OCI-LY3 (cell line): ENCODE measurements around the gene EIF2A.
A peak's percentile ranks its signal among the peaks of the same experiment; 100 is the strongest.

ENCODE experiments used
- H2AFZ ChIP-seq: fragments of 200-600, 300-600 bp; shearing (Covaris generic); 2 replicates; pipeline ENCODE4 v1.6.0; 2014; ENCODE audit warnings: antibody characterized with exemption, low read depth, low read length
- H3K27ac ChIP-seq: fragments of 200-600, 300-600 bp; sonication (generic); 2 replicates; pipeline ENCODE4 v1.5.1; 2014; ENCODE audit warnings: mild to moderate bottlenecking, low read length, moderate library complexity, mixed read lengths
- H3K27me3 ChIP-seq: fragments of 200-600, 300-600 bp; sonication (generic); 2 replicates; pipeline ENCODE4 v1.6.1; 2014; ENCODE audit warnings: low read depth, low read length, mixed read lengths
- H3K36me3 ChIP-seq: fragments of 200-600, 300-600 bp; sonication (generic); replicated peaks from 2 replicates; pipeline ENCODE3; 2014; ENCODE audit warnings: low read depth, low read length, mixed read lengths
- H3K4me1 ChIP-seq: fragments of 300-600, 200-600 bp; sonication (generic); 2 replicates; pipeline ENCODE4 v1.6.1; 2014; ENCODE audit warnings: low read length, mixed read lengths
- H3K4me2 ChIP-seq: fragments of 200-600, 300-600 bp; sonication (generic); 2 replicates; pipeline ENCODE4 v1.6.1; 2014; ENCODE audit warnings: low read length, mixed read lengths
- H3K4me3 ChIP-seq: fragments of 300-600, 200-600 bp; sonication (generic); 2 replicates; pipeline ENCODE4 v1.5.1; 2014; ENCODE audit warnings: antibody characterized with exemption, mild to moderate bottlenecking, low read length, moderate library complexity
- H3K79me2 ChIP-seq: fragments of 300-600, 200-600 bp; shearing (Covaris generic); 2 replicates; pipeline ENCODE4 v1.6.1; 2014; ENCODE audit warnings: mild to moderate bottlenecking, low read length, mixed read lengths
- H3K9ac ChIP-seq: fragments of 300-600, 200-600 bp; shearing (Covaris generic); 2 replicates; pipeline ENCODE4 v1.6.0; 2014; ENCODE audit warnings: mild to moderate bottlenecking, low read length, moderate library complexity
- H3K9me3 ChIP-seq: fragments of 200-600, 300-600 bp; shearing (Covaris generic); 2 replicates; pipeline ENCODE4 v1.6.1; 2014; ENCODE audit warnings: low read length, mixed read lengths; ENCODE audit not compliant: insufficient read depth
- H4K20me1 ChIP-seq: fragments of 200-600, 300-600 bp; sonication (generic); 2 replicates; pipeline ENCODE4 v1.6.1; 2016; ENCODE audit warnings: low read length, mixed read lengths; ENCODE audit not compliant: insufficient read depth
- EZH2phosphoT487 ChIP-seq: fragments of 200-600 bp; shearing (Covaris generic); IDR thresholded peaks from 2 replicates; pipeline ENCODE4 v1.6.1; 2018; ENCODE audit warnings: antibody characterized with exemption, mixed run types, low read depth
- TF ChIP-seq, protein P1 (sequence below): fragments of 200-600, 300-600 bp; sonication (generic); IDR thresholded peaks from 2 replicates; pipeline ENCODE4 v1.5.1; 2014; ENCODE audit warnings: antibody characterized with exemption, low read length, low read depth

The EIF2A gene

DNA sequence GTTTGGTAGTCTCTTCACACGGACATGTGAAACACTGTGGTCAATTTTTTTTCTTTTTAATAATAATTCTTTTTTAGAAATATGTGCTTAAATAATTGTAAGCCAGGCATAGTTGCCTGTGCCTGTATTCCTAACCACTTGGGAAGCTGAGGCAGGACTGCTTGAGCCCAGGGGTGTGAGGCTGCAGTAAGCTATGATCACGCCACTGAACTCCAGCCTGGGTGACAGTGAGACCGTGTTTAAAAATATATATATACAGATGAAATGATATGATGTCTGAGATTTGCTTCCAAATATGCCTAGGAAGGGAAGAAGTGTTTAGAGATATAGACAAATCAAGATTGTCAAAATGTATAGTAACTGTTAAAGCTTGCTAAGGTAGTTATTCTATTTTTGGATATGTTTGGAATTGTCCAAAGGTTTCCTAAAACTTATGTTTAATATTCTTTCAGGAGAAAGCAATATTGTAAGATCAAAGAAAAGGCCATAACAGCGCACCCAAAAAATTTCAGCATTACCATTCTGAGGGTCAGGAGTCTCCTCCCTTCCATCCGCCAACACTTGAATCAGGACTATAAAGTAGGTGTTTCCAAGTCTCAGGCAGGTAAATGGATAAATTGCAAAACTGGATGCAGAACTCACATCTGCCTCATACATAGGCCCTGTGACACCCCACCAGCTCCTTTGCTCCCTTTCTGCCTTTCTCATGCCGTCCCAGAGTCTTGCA lies 56.0 kb downstream of the EIF2A start:
- H2AFZ ChIP-seq = no peak overlapping the region

DNA sequence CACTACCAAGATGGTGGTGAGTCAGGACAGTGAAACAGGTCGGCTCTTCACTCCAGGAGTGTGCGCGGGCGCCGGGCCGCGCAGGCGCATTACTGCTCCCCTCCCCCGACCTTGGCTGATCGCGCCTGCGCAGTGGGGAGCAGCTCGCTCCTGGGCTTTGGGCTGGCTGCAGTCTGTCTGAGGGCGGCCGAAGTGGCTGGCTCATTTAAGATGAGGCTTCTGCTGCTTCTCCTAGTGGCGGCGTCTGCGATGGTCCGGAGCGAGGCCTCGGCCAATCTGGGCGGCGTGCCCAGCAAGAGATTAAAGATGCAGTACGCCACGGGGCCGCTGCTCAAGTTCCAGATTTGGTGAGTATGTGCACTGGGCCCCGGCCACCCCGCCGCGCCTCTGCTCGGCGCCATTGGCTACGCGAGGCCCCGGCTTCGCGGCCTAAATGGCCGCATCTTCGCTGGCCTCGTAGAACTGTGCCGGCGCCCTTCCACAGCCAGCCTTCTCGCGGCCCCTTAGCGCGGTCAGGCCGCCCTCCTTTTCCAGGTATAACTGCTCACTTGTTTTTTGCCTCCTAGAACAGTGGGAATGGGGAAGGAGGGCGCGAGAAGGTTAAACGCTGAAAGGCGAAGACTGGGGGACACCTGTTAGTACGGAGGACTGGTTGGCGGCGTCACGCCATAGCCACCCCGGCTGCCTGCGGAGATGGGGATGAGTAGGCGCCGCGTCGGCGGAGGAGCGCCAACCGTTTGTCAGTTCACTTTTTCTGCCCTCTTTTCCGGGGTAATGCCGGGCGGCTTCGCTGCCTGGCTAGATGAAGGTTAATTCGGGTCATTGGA lies 56.8 kb downstream of the EIF2A start, which contains the start of gene SELENOT:
Gene SELENOT, plus strand, starts transcription at position 169 of the 827 bp plus-strand sequence. Its CDS starts 42 bp downstream, at position 211.
- H2AFZ ChIP-seq = no peak within 1 kb of the TSS
- peak within 1 kb of the TSS; percentile 97 for H3K4me3 ChIP-seq
- peaks cover 28% of the 10 kb centered on the region for H3K36me3 ChIP-seq
- peaks cover 97% of the 10 kb centered on the region for H3K79me2 ChIP-seq
- no peaks in the 10 kb centered on the region for H3K9me3 ChIP-seq
- H3K4me1 ChIP-seq = peaks cover 62% of the 10 kb centered on the region
- peaks cover 41% of the 10 kb centered on the region for H4K20me1 ChIP-seq
- peak within 1 kb of the TSS; percentile 85 for H3K4me2 ChIP-seq
- peak within 1 kb of the TSS; percentile 95 for H3K9ac ChIP-seq
- TF ChIP-seq, protein P1, sequence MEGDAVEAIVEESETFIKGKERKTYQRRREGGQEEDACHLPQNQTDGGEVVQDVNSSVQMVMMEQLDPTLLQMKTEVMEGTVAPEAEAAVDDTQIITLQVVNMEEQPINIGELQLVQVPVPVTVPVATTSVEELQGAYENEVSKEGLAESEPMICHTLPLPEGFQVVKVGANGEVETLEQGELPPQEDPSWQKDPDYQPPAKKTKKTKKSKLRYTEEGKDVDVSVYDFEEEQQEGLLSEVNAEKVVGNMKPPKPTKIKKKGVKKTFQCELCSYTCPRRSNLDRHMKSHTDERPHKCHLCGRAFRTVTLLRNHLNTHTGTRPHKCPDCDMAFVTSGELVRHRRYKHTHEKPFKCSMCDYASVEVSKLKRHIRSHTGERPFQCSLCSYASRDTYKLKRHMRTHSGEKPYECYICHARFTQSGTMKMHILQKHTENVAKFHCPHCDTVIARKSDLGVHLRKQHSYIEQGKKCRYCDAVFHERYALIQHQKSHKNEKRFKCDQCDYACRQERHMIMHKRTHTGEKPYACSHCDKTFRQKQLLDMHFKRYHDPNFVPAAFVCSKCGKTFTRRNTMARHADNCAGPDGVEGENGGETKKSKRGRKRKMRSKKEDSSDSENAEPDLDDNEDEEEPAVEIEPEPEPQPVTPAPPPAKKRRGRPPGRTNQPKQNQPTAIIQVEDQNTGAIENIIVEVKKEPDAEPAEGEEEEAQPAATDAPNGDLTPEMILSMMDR = no peak
- no peak for TF ChIP-seq EZH2phosphoT487
- no peaks in the 10 kb centered on the region for H3K27me3 ChIP-seq
- H3K27ac ChIP-seq = peak within 1 kb of the TSS; percentile 96

More for the DNA sequence above, 56.0 kb downstream of the EIF2A start:
- H3K36me3 ChIP-seq = peaks cover 25% of the 10 kb centered on the region
- peak overlapping the region; percentile 96 for H3K27ac ChIP-seq
- H3K4me1 ChIP-seq = peaks cover 62% of the 10 kb centered on the region
- H3K27me3 ChIP-seq = no peaks in the 10 kb centered on the region
- peak overlapping the region; percentile 97 for H3K4me3 ChIP-seq
- peaks cover 34% of the 10 kb centered on the region for H4K20me1 ChIP-seq
- H3K9ac ChIP-seq = peak overlapping the region; percentile 95
- H3K9me3 ChIP-seq = no peaks in the 10 kb centered on the region
- TF ChIP-seq, protein P1 = no peak
- no peak for TF ChIP-seq EZH2phosphoT487
- H3K4me2 ChIP-seq = peak overlapping the region; percentile 74
- H3K79me2 ChIP-seq = peaks cover 97% of the 10 kb centered on the region

DNA sequence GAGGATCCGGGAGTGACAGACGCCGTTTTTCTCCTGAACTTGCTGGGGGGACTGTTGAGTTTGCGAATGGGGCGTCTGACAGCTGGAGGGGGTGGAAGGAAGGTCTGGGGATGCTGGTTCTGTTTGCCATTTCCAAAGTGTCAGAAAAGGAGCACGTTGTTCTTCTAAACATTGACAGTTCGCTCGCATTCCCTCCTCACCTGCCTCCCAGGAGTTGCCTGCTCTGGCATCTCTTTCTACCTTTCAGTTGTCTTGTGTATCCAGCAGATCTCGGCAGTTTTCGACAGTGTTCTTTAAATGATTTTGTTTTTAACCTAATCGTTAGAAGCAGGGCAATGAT lies 57.4 kb downstream of the EIF2A start:
- Histone ChIP-seq H4K20me1 (peaks cover 47% of the 10 kb centered on the region), H3K36me3 (peaks cover 31% of the 10 kb centered on the region), H2AFZ (no peak overlapping the region), H3K4me1 (peaks cover 62% of the 10 kb centered on the region), H3K4me2 (peak overlapping the region; percentile 85), H3K9me3 (no peaks in the 10 kb centered on the region), H3K4me3 (peak overlapping the region; percentile 97), H3K27ac (peak overlapping the region; percentile 96), H3K9ac (peak overlapping the region; percentile 95), H3K79me2 (peaks cover 97% of the 10 kb centered on the region), H3K27me3 (no peaks in the 10 kb centered on the region)
- TF ChIP-seq, protein P1 = no peak
- no peak for TF ChIP-seq EZH2phosphoT487

DNA sequence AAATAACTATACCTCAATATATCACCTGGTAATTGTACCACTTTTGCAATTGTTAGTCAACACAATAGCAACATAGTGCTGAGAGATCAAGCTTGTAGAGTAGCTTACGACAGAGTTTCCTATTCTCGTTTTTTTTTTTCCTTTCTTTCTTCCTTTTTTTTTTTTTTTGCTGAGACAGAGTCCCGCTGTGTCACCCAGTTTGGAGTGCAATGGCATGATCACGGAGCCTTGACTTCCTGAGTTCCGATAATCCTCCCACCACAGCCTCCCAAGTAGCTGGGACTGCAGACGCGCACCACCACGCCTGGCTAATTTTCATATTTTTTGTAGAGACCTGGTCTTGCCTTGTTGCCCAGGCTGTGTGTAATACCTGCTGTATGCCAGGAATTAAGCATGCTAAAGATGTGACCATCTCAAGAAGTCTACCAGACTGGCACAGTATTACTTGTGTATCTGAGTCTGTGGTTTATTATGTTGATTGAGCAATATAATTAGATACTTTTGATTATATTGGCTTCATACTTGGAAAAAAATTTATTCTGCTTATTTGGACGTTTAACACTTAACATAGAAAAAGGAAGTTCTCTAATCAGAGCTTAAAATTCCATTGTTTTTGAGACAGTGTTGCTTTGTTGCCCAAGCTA lies 59.5 kb downstream of the EIF2A start:
- Histone ChIP-seq H3K27me3 (no peaks in the 10 kb centered on the region), H3K9ac (0 out of 2 replicates have a peak overlapping the region, but pooled peaks have one; percentile 16), H3K4me3 (0 out of 2 replicates have a peak overlapping the region, but pooled peaks have one; percentile 97), H3K9me3 (no peaks in the 10 kb centered on the region), H3K27ac (no peak overlapping the region), H3K4me1 (peaks cover 57% of the 10 kb centered on the region), H3K4me2 (peak overlapping the region; percentile 85), H4K20me1 (peaks cover 69% of the 10 kb centered on the region), H3K36me3 (peaks cover 31% of the 10 kb centered on the region), H3K79me2 (peaks cover 100% of the 10 kb centered on the region), H2AFZ (no peak overlapping the region)
- TF ChIP-seq, protein P1 = no peak
